ENCODE data around the gene CNTNAP5. TPM values are rescaled to one million over a fixed set of nuclear protein-coding genes. Genes with fewer than 3 reads are reported as not detected.

CNTNAP5 gene
- total and polyA plus RNA-seq, 2 of the 4 experiments (the other 2 are of a cell fraction), result not detected

DNA sequence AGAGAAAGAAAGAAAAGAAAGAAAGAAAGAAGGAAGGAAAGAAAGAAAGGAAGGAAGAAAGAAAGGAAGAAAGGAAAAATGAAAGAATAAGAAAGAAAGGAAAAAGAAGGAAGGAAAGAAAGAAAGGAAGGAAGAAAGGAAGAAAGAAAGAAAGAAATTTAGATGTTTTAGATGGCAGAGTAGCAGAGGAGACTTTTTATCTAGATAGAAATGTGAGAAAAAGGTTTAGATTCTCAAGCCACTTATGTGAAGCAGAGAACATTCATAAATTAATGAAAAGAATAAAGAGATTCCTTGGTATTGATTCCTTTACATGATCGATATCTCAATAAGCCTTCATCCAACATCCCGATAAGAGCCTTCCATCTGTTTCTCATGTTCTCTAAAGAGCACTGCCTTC, 513.5 kb downstream of the CNTNAP5 start:
- H3K27me3 ChIP-seq (ENCODE audit: control insufficient read depth, insufficient read depth, low read length), result no peaks in the 10 kb centered on the region
- H3K27ac ChIP-seq (ENCODE audit: insufficient read depth, low read length), result no peak overlapping the region
- no peak overlapping the region for H3K4me3 ChIP-seq (ENCODE audit: insufficient read depth, low read depth, low read length)
- H3K4me2 ChIP-seq (ENCODE audit: low read depth, low read length), result no peak overlapping the region
- no peak for TF ChIP-seq RAD21 (IDR thresholded peaks at IDR 0.05; ENCODE audit: low read length)
- no peak overlapping the region for H2AFZ ChIP-seq (replicated peaks; ENCODE audit: low read length, poor library complexity)
- BruUV-seq (replicated peaks), result no TSS peak
- in situ Hi-C loops (cut with MboI; ENCODE audit: low sequenced_read_pairs) (no loop called here), dilution Hi-C loops (cut with HindIII; ENCODE audit: low sequenced_read_pairs, unreplicated experiment) (no loop called here), intact Hi-C loops (cut with micrococcal nuclease) (no loop called here)
- H4K5ac ChIP-seq (ENCODE audit: low read depth, low read length), result no peak overlapping the region
- H2BK120ac ChIP-seq (ENCODE audit: low read depth, low read length), result no peak overlapping the region
- no peak overlapping the region for H2BK20ac ChIP-seq (ENCODE audit: low read depth, low read length)
- H3K23ac ChIP-seq (ENCODE audit: low read depth, low read length), result no peak overlapping the region
- no peak overlapping the region for H4K8ac ChIP-seq (ENCODE audit: low read depth in 2 of 2, low read length in 2 of 2)
- DNase-seq (no peak), ATAC-seq (ENCODE audit: low read depth) (no peak)
- H3K14ac ChIP-seq (replicated peaks; ENCODE audit: low read depth, low read length), result no peak overlapping the region
- no peak overlapping the region for H3K18ac ChIP-seq (ENCODE audit: low read depth, low read length)
- no peaks in the 10 kb centered on the region for H3K4me1 ChIP-seq (ENCODE audit: control insufficient read depth, insufficient read depth, low read length)
- no peaks in the 10 kb centered on the region for H3K36me3 ChIP-seq (ENCODE audit: control insufficient read depth, insufficient read depth, low read length)
- H2AK5ac ChIP-seq (ENCODE audit: low read depth, low read length), result no peak overlapping the region
- CTCF ChIA-PET, result no interaction called here
- no peak overlapping the region for H2BK15ac ChIP-seq (ENCODE audit: low read depth, low read length)
- POLR2A ChIA-PET (ENCODE audit: unreplicated experiment), result no interaction called here
- peaks cover 2% of the 10 kb centered on the region; the same call in 1 of the 2 replicates for H3K9me3 ChIP-seq (ENCODE audit: control insufficient read depth, insufficient read depth, low read length)
- H3K4ac ChIP-seq (ENCODE audit: low read depth, low read length), result no peak overlapping the region
- no peak overlapping the region for H2AK9ac ChIP-seq (replicated peaks; ENCODE audit: low read depth, low read length, poor library complexity)
- no peaks in the 10 kb centered on the region for H3K79me1 ChIP-seq (ENCODE audit: low read depth in 1 of 2, low read length in 2 of 2)
- no peak overlapping the region for H2BK5ac ChIP-seq (ENCODE audit: low read depth, low read length, poor library complexity, severe bottlenecking)
- H3K9ac ChIP-seq (ENCODE audit: low read depth, low read length), result no peak overlapping the region
- no peak overlapping the region for H4K91ac ChIP-seq (ENCODE audit: insufficient read depth, low read depth, low read length)
- no peak overlapping the region for H3K56ac ChIP-seq (ENCODE audit: extremely low read depth, insufficient read depth, low read length)
- H4K20me1 ChIP-seq (ENCODE audit: insufficient read depth, low read length), result no peaks in the 10 kb centered on the region
- WGBS, 2 experiments (ENCODE audit: extremely low coverage in 2 of 2, insufficient read length in 1 of 2), result 100% methylated on average over 1 of the region's 2 CpGs; no CpG with 5 or more reads in 1 of the 2 experiments
- H3K9me1 ChIP-seq (ENCODE audit: insufficient read depth, low read length), result no peaks in the 10 kb centered on the region

Measured in IMR-90 (cell line).